Fibroblast of peridontal ligament (primary cell): Measurements from ENCODE around the gene ADAMTS16.

Experiments used
- DNase-seq: peaks from one replicate; pipeline ENCODE4 v3.0.0-alpha.2; 2010; ENCODE audit errors: extremely low read depth

Gene ADAMTS16

DNA sequence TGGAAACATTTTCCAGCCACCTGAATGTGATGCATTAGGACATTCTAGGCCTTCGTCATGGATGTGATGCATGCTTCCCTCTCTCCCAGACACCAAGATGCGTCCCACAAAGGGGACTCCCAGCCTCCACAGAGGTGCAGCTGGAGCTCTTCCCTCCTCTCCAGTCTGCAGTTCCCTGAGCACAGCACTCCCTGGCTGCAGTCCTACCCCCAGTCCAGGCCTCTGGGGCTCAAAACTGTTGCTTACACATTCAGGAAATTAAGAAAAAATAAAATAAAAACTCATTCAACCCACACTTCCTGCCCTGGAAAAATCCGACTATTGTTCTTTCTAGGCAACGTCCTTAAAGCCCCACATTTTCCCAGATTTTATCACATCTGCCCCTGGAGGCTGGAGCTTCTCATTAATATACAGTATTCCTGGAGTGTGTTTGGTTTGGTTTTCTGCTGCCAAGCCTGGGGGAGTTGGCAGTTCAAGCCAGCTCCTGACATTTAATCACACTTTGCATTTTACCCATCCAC lies 204.0 kb downstream of the ADAMTS16 start:
- DNase-seq: no peak

DNA sequence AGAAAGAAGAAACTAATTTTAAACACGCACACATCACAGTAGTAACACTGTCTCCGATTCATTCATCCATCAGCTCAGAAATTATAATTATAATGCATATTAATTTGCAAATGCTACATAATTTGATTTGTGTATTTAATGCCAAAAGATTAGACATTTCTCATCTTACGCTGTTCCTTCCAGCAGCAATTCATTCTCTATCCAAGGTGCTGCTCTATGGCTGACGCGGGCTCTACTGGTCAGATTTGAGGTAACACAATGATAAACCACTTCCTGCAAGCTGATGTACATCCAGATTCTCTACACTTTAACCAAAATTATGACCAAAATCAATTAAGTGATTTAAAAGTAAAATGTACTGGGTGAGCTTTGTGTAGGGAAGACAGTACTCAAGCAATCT lies 204.5 kb downstream of the ADAMTS16 start:
- no peak for DNase-seq

DNA sequence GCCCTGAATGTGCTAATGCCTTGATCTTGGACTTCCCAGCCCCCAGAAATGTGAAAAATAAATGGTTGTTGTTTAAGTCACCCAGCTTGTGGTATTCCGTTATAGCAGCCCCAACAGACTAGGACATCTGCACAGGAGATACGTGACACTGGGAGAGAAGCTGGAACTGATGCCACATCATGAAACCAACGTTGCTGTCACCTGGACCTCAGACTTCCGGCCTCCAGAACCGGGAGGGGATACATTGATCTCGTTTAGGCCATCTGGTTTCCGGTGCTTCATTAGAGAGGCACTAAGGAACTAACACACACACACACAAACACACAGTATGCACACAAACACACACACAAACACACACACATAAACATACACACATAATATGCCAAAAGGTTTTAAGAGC lies 207.3 kb downstream of the ADAMTS16 start:
- no peak for DNase-seq

DNA sequence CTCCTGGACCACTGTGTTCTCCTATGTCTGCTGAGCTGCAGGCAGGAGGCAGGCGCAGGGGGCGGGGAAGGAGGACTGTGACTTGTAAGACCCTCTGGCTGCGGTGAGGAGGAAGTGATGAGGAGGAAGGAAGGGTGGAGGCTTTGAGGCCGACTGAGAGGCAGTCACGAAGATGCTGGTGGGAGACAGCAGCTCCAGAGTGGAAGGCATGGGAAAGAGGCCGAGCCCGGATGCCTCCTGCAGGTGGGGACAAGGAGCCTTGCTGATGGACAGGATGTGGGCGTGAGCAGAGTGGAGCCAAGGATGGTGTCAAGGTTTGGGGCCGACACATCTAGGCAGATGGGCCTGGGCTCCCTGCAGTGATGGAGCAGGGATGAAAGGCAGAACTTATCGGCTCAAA lies 208.0 kb downstream of the ADAMTS16 start:
- DNase-seq: no peak

DNA sequence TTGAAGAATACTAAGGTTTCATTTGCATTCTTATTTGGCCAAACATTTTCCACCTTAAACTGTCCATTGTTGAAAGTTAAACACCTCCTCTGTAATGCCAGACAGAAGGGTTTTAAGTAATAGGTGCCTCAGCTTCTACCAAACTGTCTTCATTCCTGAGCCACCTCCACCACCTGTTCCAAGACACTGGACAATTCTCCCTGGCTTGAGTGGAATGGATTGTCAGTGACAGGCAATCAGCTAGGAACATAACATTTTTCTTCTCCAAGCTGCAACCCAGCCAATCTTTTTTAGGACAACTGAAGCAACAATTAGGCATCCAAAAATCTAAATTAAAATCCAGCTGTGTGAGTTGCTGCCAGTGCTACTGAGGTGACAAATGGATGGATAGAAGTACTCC lies 208.4 kb downstream of the ADAMTS16 start:
- no peak for DNase-seq

DNA sequence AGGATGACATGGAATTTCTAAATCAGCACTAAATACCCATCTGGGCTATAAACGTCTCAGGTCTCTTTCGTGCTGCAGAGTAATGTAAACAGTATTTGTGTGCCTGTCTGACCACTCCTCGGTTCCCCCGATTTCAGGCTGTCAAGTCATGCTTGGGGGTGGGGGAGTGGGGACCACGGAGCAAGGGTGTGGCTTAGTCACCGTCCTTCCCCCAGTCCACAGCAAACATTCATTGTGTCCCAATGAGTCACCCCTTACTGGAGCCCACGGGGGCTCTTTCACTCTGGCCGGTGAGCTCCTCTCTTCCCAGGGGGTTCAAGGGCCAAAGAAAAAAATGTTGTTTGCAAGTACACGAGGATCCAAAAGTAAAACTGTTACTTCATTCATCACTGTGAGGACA lies 210.0 kb downstream of the ADAMTS16 start:
- no peak for DNase-seq

DNA sequence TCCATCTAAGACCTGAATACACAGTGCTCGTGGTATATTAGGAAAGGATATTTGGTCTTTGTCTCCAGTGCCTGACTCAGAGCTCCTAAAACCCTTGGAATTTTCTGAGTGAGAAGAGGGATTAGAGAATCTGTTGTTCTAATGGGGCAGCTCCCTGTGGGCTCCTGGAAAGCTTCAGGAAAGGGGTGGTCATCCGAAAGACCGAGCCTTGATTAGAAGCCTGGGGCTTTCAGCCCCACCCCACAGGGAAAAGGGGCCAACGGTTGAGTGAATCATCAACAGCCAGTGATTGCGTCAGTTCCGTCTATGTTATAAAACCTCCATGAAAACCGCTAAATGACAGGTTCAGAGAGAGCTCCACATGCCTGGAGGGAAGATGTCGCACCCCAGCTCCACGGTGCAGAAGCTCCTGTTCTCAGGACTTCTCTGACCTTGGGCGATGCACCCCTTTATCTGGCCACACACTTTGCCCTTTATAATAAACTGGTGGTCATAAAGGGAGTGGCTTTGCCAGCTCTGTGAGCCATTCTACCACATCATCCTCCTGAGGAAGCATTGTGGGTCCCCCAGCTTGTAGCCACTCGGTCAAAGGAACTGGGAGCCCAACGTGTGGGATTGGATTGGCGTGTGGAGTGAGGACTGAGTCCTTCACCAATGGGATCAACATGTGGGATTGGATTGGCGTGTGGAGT lies 211.3 kb downstream of the ADAMTS16 start:
- no peak for DNase-seq

DNA sequence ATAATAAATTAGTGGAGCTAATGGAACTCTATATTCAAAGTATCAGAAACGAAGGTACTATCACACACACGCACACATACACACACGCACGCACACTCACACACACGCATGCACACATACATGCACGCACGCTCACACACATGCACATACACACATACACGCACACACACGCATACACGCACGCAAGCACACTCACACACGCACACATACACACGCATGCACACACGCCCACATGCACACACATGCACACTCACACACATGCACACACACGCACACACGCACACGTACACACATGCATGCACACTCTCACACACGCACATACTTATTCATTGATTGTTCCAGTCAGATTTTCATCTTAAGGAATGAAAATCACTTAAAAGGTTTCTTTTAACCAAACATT lies 212.5 kb downstream of the ADAMTS16 start:
- DNase-seq: no peak

DNA sequence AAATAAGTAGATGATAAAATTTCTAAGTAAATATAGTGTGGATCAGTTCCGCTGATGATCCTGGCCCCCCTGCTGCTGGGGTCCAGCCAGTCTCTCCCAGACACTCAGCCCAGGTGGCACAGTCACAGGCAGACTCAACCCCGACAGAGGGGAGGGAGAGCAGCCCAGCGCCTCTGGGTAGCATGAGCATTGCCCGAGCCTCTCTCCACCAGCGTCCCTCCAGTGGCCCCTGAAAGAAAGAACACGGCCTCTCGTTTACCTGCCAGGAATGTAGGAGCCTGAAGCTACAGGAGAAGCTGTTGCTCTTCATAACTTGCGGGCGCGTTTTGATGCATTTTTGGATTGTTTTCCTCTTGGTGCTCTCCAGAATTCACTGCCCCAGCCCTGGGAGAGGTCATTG lies 213.6 kb downstream of the ADAMTS16 start:
- DNase-seq: no peak

DNA sequence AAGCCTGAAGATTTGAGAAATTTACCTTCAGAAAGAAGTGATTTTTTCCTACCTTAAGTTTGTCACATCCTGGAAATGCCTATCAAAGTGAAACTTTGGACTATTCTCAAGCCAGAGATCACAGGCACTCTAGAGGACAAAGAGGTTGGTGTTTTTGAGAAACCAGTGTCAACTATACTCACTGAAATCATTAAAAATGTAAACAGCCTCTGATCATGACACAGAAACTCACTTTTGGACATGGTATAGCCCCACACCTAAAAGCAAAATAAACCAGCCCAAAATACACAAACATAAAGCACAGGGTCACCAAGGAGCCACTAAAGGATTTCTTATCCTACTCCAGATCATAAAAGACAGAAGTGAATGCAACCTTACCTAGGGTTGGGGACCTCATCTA lies 216.6 kb downstream of the ADAMTS16 start:
- no peak for DNase-seq

DNA sequence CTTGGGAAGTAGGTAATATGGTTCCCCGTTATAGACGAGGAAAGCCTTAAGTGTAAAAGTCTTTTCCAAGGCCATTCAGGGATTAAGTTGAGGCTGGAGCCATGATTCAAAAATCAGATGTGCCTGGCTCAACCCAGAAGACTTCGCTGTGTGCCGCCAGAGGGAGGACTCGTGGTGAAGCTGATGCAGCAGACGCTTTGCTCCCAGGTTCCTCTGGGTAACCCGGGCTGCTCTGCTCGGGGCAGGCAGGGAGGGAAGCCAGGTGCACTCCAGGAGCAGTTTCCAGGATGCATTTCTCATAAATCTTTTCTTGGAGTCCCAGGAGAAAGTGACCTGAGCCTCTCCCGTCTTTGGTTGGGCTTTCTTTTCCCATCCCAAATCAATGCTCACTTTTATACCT lies 219.5 kb downstream of the ADAMTS16 start:
- no peak for DNase-seq

DNA sequence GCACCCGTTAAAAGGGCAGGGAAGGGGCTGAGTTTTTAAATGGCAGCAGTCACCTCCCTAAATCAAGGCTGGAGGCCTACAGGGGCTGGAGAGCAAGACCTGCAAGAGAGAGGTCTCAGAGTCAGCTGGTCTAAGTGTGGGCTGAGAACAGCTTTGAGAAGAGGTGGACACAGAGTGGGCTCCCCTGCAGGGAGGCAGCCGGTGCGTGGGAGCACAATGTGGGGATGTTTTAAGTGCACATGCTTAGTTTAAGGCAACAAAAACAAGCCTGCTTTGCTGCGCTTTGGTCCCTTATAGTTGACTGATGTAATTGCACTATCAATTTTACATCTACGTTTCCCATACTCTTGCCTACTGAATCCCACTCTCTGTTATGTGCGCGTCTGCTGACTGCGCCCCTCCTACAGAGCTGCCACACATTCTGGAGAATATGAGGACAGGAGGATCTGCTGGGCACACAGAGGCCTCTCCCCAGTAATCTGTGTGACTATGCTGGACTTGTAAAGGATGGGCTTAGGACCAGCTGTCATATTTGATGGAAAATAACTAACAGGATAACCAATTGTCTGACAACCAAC lies 220.3 kb downstream of the ADAMTS16 start:
- no peak for DNase-seq

DNA sequence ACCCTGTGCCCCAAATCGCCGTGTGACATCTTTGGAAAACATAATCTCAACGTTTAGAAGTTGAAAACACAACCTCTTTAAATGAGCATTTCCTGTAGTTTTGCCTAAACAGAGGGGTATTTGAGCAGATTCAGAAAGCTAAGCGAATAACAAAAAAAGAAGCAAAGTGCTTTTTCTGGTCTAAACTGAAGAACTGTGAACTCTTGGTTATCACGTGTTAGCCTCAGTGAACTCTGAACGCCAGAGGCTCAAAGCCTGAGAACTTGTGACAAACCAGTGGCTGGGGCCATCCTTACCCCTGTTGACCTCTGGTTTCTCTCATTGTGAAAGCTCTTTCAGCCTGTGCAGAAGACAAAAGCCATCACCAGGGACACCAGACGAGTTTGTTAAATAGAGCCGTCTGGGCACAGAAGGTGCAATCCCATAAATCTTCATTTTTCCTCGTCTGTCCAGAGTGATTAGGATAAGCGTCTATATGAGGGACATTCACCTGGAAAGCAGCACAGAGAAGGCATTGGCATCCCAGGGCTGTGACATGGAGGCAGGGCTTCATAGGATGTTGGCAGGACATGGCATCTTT lies 220.9 kb downstream of the ADAMTS16 start:
- no peak for DNase-seq

DNA sequence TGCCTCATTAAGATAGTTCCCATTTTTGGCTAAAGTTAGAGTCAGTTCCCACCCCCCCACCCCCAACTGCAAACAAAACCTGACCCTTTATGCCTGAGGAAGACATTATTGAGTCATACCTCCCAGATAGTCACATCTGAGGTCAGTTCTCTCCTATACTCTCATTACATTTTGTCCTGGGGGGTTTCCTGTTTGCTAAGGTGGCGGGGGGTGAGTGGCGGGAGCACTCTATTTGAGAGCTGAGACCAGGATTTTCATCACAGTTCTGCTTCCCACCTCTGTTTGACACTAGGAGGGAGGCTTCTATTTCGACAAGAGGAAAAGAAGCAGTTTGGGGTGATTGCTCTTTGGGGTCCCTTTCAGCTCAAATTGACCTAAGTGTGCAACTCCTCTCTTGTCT lies 222.9 kb downstream of the ADAMTS16 start:
- no peak for DNase-seq

DNA sequence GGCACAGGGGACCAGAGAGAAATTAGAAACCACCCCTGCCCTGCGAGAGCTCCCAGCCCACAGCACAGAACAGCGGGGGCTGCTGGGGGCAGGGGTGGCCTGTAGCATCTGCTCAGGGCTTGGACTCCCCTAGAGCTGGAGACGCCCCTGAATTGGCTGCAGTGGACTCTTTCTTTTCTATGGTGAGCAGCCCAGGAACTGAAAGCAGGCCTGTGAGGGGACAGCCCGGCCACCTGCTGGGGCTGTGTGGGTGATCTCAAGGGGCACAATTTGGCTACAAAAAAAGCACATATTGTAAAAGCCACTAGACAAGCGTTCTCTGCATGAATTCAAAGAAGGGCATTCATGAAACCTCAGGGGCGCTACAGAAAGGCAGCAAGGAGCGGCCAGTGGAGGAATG lies 224.8 kb downstream of the ADAMTS16 start:
- DNase-seq: no peak

DNA sequence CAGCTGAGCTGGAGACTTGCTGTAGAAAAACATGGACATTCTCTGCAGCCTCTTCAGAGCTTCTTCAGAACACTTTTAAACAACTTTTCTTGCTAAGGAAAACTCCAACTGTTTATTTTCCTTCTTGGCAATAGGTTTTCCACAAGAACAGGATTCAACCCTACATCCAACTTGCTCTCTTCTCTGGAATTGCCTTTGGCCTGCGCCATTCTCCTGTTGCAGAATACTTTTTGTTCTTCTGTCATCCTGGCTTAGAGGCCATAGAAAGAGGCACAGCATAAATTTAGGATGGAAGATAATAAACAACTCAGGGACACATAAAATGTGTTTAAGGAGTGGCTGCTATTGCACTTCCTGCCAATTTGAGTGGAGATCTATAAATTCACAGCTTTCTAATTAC lies 227.6 kb downstream of the ADAMTS16 start:
- no peak for DNase-seq

DNA sequence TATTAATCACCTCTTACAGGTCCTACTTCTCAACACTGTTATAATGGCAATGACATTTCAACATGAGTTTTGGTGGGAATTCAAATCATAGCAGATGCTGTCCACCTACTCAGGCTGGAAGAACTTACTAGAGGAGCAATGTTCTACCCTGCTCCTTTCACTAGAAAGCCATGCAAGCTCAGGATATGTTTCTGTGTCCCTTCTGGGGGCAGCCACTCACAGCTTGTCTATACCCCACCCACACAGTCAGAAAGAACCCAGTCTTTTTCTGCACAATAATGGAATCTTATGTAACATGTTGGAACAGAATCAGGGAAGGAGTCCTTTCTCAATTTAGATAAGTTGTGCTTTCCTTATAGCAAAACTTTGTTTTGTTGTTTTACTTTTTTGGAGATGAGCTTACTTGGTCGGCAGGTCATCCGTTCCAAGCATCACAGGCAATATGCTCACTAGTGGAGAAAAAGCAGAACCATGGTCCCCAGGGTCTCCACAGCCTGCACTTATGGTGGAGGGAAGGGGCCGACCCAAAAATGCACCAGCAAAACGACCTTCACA lies 229.0 kb downstream of the ADAMTS16 start:
- no peak for DNase-seq
